ENCODE data around the gene ARHGAP18. TPM values are rescaled to one million over a fixed set of nuclear protein-coding genes. Genes with fewer than 3 reads are reported as not detected.

The ARHGAP18 gene
- total RNA-seq, 1 experiment from 2014 or later, result 2.4 TPM

- Histone ChIP-seq H4K91ac (ENCODE audit: insufficient read length, low read depth, low read length) (no peak overlapping the region), H3K79me2 (ENCODE audit: insufficient read depth, low read length) (no peaks in the 10 kb centered on the region), H3T11ph (ENCODE audit: low read length) (no peak overlapping the region), H3K23me2 (ENCODE audit: insufficient read length, low read depth, low read length, poor library complexity, severe bottlenecking) (peaks cover 4% of the 10 kb centered on the region), H2BK12ac (ENCODE audit: insufficient read length, low read depth, low read length) (no peak overlapping the region), H3K4me1 (ENCODE audit: insufficient read depth, low read length) (no peaks in the 10 kb centered on the region), H3K79me1 (ENCODE audit: insufficient read depth, low read depth, low read length, poor library complexity, severe bottlenecking) (no peaks in the 10 kb centered on the region), H4K5ac (ENCODE audit: insufficient read length, low read depth, low read length) (no peak overlapping the region), H3K18ac (ENCODE audit: insufficient read length, low read depth, low read length) (no peak overlapping the region), H2AFZ (ENCODE audit: low read length) (no peak overlapping the region), H3K9ac (ENCODE audit: extremely low read depth, insufficient read length, low read length) (no peak overlapping the region), H3K56ac (ENCODE audit: insufficient read length, low read depth, low read length) (no peak overlapping the region), H2AK5ac (ENCODE audit: insufficient read length, low read length) (no peak overlapping the region), H2BK5ac (ENCODE audit: insufficient read length, low read length) (no peak overlapping the region), H3K9me3 (ENCODE audit: control insufficient read depth, low read depth, low read length) (no peaks in the 10 kb centered on the region), H4K20me1 (ENCODE audit: control insufficient read depth, insufficient read depth, insufficient read length) (no peaks in the 10 kb centered on the region), H3K14ac (ENCODE audit: insufficient read depth, low read length) (no peak overlapping the region), H3K27me3 (ENCODE audit: insufficient read depth, low read length) (no peaks in the 10 kb centered on the region), H2BK20ac (ENCODE audit: low read depth, low read length, poor library complexity, severe bottlenecking) (no peak overlapping the region), H2BK120ac (ENCODE audit: low read depth, low read length, poor library complexity, severe bottlenecking) (no peak overlapping the region), H3K4ac (ENCODE audit: low read depth, low read length) (no peak overlapping the region), H3K4me2 (ENCODE audit: insufficient read depth, insufficient read length, low read length) (no peak overlapping the region), H4K8ac (replicated peaks; ENCODE audit: insufficient read length, low read depth, low read length) (no peak overlapping the region), H2BK15ac (ENCODE audit: low read depth, low read length) (no peak overlapping the region), H3K27ac (ENCODE audit: insufficient read length, low read depth, low read length) (no peak overlapping the region), H3K23ac (ENCODE audit: insufficient read length, low read depth, low read length) (no peak overlapping the region)
- no peaks in the 10 kb centered on the region for H3K9me3 Mint-ChIP-seq
- DNase-seq, result no peak
- H3K36me3 Mint-ChIP-seq (ENCODE audit: insufficient read depth in 1 of 3, low read depth in 3 of 3), result no peaks in the 10 kb centered on the region; a peak in 1 of 7 replicates
- H3K27me3 Mint-ChIP-seq (ENCODE audit: low read depth), result no peaks in the 10 kb centered on the region
- peaks cover 17% of the 10 kb centered on the region in 2 experiments for H3K4me1 Mint-ChIP-seq
- H3K27ac Mint-ChIP-seq, result peak overlapping the region in 1 of 3 experiments; percentile 3; a peak in 1 of 7 replicates
- TF ChIP-seq CTCF (conservative IDR thresholded peaks at IDR 0.05), result no peak
- no peak overlapping the region for H3K4me3 Mint-ChIP-seq
These were observed 5.3 kb downstream of the ARHGAP18 start for GRCh38 chr6:129704708-129705107.
